Breast epithelium (tissue), 3 donors: ENCODE results near the gene BUB1.

Source experiments
- CTCF ChIP-seq, 3 donors: fragments of 450-650 bp; IDR thresholded peaks; one replicate each; pipeline ENCODE4 v1.5.1; 2016 to 2017; ENCODE audit warnings: antibody characterized with exemption in 3 of 3, mild to moderate bottlenecking in 3 of 3, moderate library complexity in 3 of 3
- POLR2A ChIP-seq: fragments of 450-650 bp; IDR thresholded peaks from one replicate; pipeline ENCODE4 v1.6.1; 2016; ENCODE audit warnings: antibody characterized with exemption, mild to moderate bottlenecking, moderate library complexity

- TF ChIP-seq POLR2A (no peak), CTCF (IDR thresholded peaks at IDR 0.05) (no peak)
These were observed 30.6 kb upstream of the BUB1 start for GRCh38 chr2:110708455-110708854.
